GM18873 (cell line): ENCODE results near the gene KIF21B.
A peak's percentile ranks its signal among the peaks of the same experiment; 100 is the strongest.

Experiments used
- ATAC-seq: cut with Tn5 transposase; IDR thresholded peaks from one replicate; pipeline ENCODE4 v1.9.1; 2021; ENCODE audit warnings: mild to moderate bottlenecking, moderate library complexity, moderate number of reproducible peaks; ENCODE audit not compliant: unreplicated experiment, low FRiP score

KIF21B gene

DNA sequence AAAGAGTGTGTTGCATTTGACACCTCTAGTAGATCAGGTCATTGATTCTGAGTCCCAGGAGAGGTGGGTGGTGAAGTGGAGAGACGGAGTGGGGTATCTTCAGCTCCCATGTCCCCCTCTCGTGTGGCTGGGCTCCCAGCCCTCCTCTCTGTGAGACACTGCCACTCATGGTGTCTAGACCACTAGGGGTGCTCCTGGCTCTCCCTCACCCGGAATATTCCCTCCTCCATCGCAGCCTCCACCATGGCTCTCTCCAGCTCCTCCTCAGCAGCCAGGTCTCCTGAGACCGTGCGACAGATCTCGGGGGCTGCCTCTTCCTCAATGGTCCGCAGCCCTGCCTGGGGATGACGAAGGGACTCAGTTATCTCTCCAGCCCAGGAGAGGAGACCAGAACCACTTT, 20.6 kb upstream of the KIF21B start:
- ATAC-seq, result no peak

DNA sequence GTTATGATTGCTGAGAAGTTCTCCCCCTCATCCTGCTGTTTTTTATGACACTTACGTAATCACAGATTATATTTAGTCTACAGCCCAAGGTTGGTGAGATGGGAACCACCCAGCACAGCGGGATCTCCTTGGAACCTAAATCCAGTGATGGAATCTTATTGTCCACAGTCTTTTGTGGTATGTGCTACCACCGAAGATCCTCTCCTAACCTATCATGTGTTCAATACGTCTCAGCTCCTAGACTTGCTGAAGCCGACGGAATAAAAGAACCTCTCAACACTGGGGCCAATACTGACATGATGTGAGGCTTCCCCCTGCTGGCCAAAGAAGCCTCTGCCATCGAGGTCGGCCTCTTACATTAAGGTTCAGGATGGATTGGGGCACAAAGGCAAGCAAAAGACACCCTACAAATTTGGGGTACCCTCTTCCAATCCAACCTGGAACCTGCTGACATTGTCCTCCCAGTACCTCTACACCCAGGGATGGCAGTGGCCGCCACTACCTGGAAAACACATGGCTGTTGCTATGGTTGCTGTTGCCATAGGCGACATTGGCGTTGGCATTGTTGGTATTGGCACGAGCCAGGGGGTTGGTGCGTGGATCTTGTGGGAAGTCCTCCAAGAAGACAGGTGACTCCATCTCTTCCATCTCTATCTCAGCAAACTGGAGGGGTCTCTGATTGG, 19.4 kb upstream of the KIF21B start:
- peak; percentile 60 for ATAC-seq

- ATAC-seq, result no peak
Measured at GRCh38 chr1:201041011-201041410, 17.5 kb upstream of the KIF21B start.

GRCh38 chr1:201039876-201040275, 16.4 kb upstream of the KIF21B start:
- no peak for ATAC-seq

DNA sequence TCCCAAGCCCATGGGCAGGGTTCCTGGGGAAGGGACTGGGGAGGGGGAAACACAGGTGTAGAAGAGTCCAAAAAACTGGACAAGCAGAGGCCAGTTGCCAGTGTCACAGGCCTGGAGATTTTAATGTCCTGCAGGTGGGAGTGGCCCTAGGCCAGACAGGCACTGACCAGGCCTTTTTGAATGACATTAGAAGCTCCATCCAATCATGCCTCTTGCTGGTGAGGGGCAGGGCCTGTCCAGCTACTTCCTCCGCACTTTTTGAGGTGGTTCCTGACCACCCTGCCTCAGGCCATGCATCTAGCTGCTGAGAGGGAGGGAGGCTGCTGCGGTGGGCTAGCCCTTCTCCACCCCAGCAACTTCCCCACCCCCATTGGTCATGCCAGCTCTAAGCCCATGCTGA, 15.9 kb upstream of the KIF21B start:
- ATAC-seq, result no peak

GRCh38 chr1:201038186-201038876, 14.8 kb upstream of the KIF21B start:
- ATAC-seq, result no peak

GRCh38 chr1:201036188-201036842, 12.8 kb upstream of the KIF21B start:
- no peak for ATAC-seq

GRCh38 chr1:201034671-201035070, 11.2 kb upstream of the KIF21B start:
- ATAC-seq, result no peak

DNA sequence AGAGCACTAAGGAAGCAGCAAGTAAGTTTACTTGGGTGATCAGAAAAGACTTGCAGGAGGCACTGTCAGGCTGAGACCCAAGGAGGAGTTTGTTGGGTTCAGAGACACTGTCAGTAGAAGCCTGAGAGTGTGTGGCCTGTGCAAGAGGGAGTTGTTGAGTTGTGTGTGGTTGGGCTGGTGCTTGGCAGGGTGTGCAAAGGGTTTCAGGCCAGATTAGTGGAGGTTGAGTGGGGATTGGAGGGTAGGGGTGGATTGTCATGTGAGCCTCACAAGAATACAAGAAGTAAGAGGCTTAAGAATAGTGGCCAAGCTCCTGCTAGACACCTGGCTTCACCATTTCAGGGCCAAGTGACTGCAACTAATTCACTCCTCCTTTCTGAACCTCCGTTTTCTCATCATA, 8.9 kb upstream of the KIF21B start:
- ATAC-seq, result no peak

DNA sequence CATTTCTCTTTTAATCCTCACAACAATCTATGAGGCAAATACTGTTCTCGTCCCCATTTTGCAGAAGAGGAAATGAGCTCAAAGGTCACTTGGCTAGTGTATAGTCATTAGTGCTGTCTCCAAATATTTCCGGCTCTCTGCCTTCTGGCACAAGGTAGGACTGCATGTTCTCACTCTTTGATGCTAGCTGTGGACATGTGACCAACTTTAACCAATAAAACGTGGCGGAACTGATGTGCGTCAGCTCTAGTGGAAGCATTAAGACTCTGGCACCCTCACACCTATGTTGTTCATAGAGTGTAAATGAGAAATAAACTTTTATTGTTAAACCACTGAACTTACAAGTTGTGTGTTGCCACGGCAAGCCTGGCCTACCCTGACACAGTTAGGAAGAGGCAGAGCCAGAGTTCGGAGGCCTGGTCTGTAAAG, 5.0 kb upstream of the KIF21B start:
- ATAC-seq, result no peak

- ATAC-seq, result no peak
Measured at GRCh38 chr1:201026836-201027235, 3.3 kb upstream of the KIF21B start.

GRCh38 chr1:201026234-201026633, 2.7 kb upstream of the KIF21B start:
- ATAC-seq, result no peak

GRCh38 chr1:201025571-201026002, 2.1 kb upstream of the KIF21B start:
- peak; percentile 38 for ATAC-seq

DNA sequence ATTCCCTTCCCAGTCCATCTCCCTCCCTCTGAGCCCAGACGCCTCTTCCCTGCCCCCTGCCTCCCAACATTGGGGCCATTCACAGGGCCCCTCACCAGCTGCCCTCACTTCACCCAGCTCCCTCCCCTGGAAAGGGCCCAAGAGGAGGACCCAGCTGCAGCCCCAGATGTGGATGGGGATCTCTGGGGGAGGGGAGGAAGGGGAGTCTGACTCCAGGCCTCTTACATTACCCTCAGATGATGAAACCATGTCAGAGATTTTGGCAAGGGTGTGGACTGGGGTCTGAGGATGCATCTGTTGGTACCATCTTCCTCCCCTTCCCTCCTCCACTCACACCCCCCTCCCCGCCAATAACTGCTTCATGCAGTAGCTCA, 1.1 kb upstream of the KIF21B start:
- ATAC-seq, result no peak

- no peak for ATAC-seq
Measured at GRCh38 chr1:201023920-201024624, 558 bp upstream of the KIF21B start.

DNA sequence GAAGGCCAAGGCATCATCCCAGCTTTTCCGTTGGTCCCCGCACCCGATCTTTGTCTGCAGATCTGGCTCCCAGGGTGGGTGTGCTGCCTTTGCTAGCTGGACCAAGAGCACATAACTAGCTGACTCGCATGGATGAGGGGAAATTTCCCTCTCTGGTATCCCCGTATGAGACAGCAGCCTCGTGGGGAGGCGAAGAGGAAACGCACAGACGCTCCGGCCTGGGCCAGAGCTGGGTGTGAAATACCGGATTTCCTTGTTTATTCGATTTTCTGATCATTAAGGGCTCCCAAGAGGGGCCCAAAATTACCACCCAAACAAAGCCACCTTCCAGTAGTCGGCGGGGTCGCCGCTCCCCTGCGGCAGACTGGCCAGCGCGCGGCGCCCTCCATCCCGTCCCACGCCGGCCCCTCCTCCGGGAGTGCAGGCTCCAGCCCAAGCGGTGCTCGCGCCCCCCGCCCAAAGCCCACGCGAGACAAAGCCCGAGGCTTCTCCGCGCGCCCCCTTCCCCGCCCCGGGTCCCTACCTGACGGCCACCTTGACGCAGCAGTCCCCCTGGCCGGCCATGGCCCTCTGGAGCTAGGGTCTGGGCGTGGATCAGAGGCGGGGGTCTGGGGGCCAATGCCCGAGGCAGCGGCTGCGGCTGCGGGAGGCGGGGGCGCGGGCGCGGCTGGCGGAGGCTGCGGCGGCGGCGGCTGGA, 546 bp downstream of the KIF21B start:
- ATAC-seq, result no peak

- no peak for ATAC-seq
Measured at GRCh38 chr1:201022493-201022819, 1.1 kb downstream of the KIF21B start.

GRCh38 chr1:201021630-201022492, 1.7 kb downstream of the KIF21B start:
- ATAC-seq, result no peak

DNA sequence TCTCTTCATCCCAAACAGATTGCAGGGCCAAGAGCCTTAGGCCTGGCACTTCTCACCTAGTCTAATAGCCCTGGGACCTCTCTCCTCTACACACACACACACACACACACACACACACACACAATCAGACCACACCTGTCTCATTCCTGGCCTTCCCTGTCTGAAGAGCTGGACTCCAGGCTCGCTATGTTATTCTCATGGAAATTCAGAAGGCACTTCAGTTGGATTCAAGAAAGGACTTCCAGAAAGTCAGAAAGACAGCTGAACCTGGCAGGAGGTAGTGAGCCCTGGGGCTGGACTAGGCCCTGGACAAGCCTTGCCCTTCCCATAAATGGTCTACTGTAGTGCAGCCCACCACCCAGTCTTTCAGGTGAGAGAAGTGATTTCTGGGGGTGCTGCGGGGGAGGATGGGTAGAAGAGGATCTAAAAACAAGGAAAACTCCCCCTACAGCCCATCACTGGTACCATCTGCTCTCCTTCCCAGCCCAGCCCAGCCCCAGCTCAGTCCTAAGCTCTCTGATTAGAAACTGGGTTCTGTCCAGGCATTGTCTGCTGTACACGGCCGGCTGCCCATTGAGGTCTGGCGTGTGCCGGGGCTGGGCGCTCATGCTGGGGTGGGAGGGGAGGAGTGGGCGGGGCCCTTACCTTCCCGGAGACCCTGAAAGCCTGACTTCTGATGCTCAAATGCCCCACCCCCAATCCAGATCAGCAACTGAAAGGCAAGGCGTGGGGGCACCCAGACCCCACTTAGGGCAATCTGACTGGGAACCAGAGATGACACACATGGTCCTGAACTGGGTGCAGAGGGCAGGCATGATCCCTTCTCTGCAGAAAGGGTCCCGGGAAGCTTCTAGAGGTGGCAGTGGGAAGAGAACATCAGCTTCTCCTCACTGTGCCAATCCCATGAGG, 2.5 kb downstream of the KIF21B start:
- no peak for ATAC-seq
